GM18873 (cell line): ENCODE measurements around the gene BICDL2.

Source experiments
- ATAC-seq: cut with Tn5 transposase; IDR thresholded peaks from one replicate; pipeline ENCODE4 v1.9.1; 2021; ENCODE audit warnings: mild to moderate bottlenecking, moderate library complexity, moderate number of reproducible peaks; ENCODE audit not compliant: unreplicated experiment, low FRiP score

BICDL2 gene

DNA sequence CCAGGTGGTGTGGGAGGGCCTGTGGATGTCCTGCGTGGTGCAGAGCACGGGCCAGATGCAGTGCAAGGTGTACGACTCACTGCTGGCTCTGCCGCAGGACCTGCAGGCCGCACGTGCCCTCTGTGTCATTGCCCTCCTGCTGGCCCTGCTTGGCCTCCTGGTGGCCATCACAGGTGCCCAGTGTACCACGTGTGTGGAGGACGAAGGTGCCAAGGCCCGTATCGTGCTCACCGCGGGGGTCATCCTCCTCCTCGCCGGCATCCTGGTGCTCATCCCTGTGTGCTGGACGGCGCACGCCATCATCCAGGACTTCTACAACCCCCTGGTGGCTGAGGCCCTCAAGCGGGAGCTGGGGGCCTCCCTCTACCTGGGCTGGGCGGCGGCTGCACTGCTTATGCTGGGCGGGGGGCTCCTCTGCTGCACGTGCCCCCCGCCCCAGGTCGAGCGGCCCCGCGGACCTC lies 23.2 kb downstream of the BICDL2 start:
- no peak for ATAC-seq

DNA sequence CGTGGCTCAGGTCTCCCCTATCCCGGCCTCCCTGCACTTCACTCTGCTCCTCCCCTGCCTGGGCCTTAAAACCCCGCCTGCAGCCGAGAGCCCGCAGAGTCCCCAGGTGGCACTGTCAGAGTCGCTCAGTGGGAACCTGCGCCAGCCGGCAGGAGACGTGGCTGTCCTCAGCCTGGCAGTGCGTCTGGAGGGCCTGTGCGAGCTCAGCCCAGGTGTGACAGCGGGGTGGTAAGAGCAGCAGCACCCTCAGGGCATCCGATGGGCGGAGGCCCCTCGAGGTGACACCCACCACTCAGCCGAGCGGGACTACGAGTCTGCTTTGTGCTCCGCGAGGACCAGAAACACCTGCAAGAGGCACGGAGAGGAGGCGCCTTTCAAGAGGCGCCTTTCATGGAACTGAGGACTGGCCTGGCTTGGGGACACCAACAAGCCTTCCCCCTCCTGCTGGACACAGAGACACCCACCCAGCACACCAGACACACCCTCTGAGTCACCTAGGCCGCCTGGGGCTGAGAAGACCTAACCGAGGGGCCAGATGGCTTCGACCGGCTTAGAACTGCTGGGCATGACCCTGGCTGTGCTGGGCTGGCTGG lies 23.8 kb downstream of the BICDL2 start, which contains the start of gene CLDN9:
Gene CLDN9, plus strand, starts transcription at position 96 of the 593 bp plus-strand sequence. Its CDS starts 440 bp downstream, at position 536.
- no peak for ATAC-seq

DNA sequence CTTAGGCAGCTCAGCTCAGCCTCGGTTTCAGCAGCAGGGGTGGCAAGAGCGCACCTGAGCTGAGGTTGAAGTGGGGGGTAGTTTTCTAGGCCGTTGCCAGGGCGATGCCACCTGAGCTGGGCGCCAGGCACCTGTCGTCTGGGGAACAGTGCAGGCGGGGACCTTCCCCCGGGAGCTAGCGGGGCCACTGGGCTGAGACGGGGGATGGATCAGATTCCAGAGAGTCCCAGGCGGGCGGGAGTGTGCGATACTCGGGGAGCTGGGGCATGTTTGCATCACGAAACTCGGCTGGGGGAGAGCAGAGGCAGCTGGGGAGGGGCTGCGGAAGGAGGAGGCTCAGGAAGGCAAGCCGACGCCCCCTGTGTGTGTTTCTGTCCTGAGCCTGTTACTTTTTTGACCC lies 24.5 kb downstream of the BICDL2 start:
- ATAC-seq, result no peak

DNA sequence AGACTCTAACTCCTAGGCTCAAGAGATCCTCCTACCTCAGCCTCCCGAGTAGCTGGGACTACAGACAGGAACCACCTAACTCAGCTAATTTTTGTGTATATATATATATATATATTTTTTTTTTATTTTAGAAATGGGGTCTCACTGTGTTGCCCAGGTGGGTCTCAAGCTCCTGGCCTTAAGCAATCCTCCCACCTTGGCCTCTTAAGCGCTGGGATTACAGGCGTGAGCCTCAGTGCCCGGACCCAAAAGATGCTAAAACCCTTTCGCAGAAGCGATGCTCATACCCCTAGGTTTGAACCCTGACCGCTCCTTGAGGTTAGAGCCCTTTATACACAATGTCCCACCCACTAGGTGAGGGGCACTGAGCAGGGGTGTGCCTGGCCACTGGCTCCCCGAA lies 26.2 kb downstream of the BICDL2 start:
- no peak for ATAC-seq

DNA sequence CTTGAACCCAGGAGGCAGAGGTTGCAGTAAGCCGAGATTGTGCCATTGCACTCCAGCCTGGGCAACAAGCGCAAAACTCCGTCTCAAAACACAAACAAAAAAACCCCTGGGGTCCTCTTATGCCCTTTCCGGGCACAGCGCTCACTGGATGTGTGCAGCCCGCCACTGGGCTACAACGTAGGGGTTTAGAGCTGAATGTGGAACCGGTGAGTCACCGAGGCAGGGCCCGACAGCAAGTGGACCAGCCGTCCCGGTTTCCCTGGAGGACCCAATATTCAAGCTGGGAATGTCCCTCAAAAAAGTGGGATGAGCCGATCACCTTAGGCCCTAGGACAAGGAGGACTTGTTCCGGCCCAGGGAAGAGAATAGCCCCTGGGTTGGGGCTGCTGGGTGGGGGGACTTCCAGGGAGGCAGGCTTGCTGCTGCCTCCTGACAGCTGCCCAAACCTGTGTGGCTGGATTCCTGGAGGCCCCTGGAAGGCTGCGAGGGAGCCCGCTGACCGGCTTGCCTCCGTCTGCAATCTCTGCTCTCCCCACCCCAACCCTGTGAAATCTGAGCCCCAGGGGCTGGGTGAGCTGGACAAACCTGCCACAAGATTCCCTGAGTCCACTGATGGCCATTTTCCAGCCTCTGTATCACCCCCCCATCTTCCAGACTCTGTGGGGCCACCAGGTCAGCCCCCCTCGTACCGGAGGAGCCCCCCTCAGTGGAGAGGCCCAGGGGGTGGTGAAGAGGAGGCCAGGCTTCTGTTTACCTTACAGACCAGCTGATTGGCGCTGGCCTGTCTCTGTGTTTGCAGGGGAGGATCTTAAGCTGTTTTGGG lies 27.0 kb downstream of the BICDL2 start:
- no peak for ATAC-seq

GRCh38 chr16:3008690-3009037 lies 28.1 kb downstream of the BICDL2 start:
- no peak for ATAC-seq

DNA sequence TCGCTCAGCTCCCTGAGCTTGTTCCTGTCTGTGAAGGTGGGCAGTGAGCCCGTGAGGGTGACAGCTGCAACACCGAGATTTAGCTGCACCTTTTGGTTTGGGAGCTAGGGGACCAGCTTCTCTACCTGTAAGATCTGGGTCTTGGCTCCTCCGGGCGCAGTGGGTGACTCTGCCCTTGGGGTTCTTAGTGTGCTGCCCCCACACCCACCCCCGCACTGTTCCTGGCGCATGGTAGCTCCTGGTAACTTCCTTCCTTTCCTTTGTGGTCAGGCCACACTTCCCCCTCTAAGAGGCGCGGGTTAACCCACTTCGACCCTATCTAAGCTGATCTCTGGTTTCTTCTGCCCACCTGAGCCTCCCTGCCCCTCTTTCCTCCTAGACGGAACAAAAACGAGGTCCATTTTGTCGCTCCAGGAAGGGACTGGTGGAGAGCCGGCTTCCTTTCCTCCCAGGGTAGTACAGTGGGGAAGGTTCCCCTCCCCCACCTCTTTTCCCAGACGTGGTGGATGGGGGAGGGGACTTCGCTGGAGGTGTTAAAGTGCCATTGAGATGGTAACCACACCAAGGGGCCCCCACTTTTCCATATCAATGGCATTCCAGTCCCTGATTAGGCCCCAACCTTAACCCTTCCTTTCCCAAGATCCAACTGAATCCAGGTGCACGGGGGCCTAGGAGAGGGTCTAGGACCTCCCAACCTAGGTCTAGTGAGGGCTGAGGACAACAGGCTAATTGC lies 28.6 kb downstream of the BICDL2 start:
- ATAC-seq, result no peak

DNA sequence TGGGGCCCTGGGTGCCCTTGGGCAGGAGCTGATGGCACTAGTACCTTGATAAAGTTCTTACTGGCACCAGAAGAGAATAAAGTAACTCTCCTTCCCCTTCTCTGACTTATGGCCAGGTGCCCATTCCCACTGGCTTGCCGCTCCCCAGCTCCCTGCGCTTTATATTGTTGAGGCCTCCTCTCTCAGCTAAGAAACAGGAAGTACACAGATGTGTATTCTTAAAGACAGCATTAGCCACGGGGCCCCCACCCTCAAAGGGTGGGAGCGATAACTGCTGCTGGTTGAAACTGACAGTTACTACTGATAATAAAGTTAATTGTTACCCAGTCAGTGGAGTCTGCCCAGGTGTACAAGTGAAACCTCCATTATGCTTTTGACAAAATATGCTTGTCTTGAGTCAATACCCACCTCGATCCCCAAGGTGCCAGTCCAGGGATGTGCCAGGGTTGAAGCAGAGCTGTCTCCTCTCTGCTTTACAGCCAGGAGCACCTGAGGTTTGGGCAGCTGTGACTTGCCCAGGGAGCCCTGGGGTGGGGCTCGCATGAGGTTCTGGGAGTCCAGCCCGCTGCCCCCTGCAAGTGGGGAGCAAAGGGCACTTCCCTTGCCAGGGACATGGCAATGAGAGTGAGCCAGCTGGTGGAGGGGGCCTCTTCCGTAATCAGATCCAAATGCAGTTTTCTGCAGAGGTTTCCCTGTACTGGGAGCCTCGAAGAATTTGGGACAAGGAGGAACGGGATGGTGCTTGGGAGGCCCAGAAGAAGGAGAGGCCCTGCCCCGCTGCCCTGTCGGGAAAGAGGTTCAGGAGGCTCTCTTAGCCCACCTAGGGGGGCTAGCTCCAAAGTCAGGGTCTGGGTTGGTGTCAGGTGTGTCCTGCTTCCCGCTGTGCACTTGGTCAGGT lies 29.4 kb downstream of the BICDL2 start:
- no peak for ATAC-seq

DNA sequence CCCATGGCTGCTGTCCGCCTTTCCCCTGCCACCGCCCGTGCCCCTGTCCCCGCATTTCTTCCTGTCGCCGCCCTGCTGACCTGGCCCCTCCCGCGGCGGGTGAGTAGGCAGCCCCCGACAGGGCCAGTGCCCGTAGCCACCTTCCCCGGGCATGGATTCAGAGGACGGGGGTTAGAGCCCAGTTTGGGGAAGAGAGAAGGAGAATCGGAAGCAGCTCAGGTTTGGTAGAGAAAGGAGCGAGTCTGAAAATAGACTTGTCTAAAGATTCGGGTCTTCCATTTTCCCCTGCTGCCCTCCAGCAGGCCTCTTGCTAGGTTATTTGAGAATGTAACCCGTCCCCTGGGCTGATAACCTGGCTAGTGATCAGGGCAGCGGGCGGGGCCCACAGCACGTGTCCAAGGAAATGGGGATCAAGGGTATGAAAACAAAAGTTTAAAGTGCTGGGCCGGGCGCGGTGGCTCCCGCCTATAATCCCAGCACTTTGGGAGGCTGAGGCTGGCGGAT lies 31.9 kb downstream of the BICDL2 start:
- no peak for ATAC-seq

DNA sequence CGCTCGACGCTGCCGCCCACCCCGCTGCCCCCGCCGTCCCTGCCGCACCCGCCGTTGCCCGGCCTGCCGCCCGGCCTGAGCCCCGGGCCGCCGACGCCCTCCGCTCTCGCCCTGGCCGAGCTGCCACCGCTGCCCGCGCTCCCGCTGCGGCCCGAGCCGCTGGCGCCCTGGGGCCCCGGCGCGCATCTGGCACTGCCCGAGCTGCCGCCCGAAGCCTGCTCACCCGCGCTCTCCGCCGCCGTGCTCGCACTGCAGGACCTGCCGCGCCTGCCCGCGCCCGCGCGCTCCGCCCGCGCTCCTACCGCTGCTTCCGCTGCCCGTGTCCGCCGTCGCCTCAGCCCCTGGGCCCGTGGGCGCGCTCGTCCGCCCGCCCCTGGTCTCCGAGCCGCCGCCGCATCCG lies 32.4 kb downstream of the BICDL2 start:
- ATAC-seq, result peak; percentile 1

DNA sequence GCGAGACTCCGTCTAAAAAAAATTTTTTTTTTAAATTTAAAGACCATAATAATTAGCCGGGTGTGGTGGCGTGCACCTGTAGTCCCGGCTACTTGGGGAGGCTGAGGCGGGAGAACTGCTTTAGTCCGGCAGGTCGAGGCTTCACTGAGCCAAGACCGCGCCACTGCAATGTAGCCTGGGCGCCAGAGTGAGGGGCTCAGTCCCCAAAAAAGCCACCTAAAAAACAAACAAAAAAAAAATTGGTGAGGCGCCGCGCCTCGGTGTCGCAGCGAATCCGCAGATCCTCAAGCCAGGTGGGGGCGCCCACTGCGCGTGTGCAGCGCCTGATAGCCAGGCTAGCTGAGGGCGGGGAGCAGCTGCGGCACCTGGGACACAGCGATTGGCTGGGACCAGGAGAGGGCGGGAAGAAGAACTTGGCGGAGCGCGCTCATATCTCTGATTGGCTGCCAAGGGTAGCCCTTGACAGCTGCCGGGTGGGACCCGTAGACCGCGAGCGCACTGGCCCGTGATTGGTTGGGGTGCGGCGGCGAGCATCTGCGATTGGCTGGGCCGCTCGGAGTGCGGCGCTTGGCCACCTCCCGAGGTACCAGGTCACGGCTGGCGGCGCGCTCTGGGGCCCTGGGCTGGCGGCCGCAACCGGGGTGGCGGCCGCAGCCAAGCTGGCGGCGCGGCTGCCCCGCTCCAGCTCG lies 33.0 kb downstream of the BICDL2 start:
- ATAC-seq, result peak; percentile 95

- no peak for ATAC-seq
Measured at GRCh38 chr16:3001316-3001715, 35.4 kb downstream of the BICDL2 start.

GRCh38 chr16:3000540-3000939 lies 36.2 kb downstream of the BICDL2 start:
- no peak for ATAC-seq

DNA sequence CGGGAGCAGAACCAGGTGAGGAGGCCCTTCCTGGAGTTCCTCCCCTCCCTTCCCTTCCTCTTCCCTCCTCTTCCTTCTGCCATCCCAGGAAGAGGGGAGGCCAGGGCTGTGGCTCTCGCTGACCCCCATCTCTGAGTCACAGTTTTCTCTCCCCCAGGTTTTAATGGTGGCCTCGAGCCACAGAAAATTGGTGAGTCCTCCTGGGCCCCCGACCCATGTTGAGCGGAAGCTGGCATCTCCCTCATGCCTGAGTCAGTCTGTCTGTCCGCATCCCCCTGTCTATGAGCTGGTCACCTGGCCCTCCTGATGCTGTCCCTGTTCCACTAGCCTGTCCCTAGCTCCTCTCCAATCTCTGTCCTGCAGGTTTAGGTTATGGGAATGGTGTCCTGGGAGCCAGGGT lies 36.8 kb downstream of the BICDL2 start:
- ATAC-seq, result no peak

DNA sequence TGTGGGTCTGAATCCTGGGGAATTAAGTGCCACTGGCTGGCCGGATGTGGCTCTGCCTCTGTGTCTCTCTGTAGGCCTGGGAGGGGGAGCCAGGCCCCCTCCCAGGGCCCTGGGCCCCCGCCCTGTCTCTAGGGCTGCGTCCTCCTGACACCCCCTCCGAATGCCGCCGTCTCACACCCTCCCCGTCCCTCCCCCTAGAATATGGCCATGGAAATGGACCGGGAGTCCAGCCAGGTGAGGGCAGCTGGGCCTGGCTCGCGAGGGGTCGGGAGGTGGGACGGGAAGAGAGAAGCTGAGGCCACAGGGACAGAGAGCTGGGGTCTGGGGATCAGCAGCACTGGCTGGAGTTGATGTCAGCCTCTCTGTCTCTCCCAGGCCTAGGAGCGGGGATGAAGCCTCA lies 40.4 kb downstream of the BICDL2 start:
- no peak for ATAC-seq

DNA sequence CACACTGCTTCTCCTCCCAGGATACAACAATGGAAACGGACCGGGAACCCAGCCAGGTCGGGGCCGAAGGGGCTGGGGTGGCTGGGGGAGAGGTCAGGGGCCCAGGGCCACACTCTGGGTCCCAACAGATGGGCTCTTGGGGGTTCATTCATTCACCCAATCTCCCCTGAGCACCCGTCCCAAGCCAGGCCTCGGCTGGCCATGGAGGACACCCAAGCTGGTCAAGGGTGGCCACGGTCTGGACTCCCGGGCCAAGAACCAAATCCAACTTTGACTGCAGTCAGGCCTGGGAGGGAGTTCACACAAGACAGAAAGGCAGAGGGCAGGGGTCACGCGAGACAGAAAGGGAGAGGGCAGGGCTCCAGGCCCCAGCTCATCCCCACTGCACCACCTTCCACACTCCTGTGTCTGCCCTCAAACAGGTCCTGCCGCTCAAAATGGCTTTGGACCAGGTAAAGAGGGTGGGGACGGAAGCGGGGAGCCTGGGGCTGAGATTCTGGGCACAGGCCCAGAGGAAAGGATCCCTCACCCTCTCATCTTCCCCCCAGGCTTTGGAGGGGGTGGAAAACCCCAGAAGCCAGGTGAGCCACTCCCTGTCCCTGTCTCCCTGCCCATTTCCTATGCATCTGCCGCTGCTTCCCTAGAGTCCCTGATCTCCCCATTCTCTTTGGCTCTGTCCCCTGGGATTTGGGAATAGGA lies 44.2 kb downstream of the BICDL2 start:
- ATAC-seq, result no peak

- ATAC-seq, result no peak
Measured at GRCh38 chr16:2991566-2992261, 45.0 kb downstream of the BICDL2 start.

DNA sequence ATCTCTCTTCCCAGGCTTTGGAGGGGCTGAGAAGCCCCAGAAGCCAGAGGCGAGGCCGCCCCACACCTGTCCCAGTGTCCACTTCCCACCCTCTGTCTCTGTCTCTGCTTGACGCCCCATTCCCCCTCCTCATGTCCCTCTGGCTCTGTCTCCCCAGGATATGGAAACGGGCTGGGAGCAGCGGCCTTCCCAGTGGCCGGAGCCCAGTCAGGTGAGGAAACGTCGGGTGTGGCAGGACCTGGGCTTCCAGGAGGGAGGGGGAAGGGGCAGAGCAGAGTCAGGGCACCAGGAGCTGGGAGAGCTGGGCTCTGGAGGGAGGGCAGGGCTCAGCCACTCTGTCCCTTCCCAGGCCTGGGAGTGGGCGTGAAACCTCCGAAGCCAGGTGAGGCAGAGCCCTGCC lies 45.9 kb downstream of the BICDL2 start:
- no peak for ATAC-seq
